IPS-18c (cell line): Measurements from ENCODE around the gene OSTC.
"Not testable (repeated sequence)": the region's sequence is repeated elsewhere in the genome, so short reads cannot be mapped to it uniquely, and the experiment has no call there.

Experiments
- H3K4me3 ChIP-seq: 2 replicates; pipeline ENCODE4 v1.7.0; 2013; ENCODE audit warnings: low read depth, mild to moderate bottlenecking, low read length, moderate library complexity; ENCODE audit not compliant: insufficient read depth
- H3K9me3 ChIP-seq: one replicate; pipeline ENCODE4 v1.6.1; 2013; ENCODE audit warnings: mild to moderate bottlenecking, low read length, moderate library complexity; ENCODE audit not compliant: control insufficient read depth, insufficient read depth

OSTC gene

DNA sequence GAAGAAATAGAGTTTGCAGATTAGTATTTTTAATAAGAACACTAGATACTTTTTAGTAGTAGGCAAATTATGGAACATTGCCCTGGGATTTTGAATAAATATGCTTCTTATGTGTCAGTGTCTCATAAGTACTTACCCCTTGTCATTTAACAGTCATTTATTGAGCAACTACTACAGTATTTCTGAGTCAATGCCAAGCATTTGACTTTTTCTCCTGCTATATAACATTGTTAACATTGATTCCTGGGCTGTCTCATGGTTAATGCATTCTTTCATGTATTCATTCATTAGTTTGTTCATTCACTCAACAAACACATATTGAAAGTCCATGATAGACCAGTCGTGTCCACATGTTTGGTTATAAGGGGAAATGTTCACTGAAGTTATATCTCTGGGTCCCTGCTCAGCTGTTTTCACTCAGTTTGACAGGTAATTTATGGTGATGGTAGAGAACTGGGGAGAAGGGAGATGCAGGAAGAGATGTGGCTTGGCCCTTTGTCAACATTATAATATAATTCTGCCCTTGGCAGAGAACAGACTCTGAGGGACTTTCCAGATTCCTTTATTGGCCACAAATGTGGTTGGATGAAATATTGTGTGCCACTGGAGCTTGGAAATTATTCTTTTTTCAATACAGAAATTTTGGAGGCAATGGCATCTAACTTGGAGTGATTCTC lies 49.8 kb downstream of the OSTC start:
- H3K9me3 ChIP-seq, result no peaks in the 10 kb centered on the region
- no peak overlapping the region for H3K4me3 ChIP-seq

DNA sequence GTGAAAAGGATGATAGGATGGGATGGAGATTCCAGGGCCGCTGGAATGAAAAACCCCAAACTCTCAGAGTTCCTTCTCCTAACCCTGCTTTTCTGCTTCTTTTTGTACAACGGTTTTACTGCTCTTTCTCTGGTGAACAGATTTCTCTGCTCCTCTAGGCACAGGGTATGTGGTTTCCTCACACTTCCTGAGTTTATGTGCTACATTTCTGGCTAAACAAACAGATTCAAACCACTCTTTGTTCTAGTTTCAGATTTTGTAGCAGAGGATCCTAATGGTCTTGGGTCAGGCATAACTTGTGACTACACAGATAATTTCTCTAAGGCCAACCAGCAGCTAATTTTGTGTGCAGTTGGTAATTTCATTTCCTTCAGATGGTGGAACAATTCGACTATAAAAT lies 52.6 kb downstream of the OSTC start:
- Histone ChIP-seq H3K4me3 (no peak overlapping the region), H3K9me3 (no peaks in the 10 kb centered on the region)

DNA sequence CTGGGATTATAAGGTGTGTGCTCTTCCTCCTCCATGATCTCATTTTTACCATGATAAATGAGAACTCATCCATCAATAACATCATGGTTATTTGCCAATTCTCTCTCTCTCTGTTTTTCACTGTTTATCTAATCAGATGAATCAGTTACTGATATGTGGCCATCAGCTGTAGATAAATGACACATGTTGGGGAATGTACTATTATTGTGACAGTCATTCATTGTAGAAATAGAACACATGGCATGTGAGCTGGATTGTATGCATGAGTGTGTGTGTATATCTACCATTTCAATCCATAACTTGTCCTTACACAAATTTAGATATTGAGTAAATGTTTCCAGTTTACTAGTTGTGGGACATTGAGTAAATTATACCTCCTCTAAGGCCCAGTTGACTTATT lies 53.0 kb downstream of the OSTC start:
- no peaks in the 10 kb centered on the region for H3K9me3 ChIP-seq
- no peak overlapping the region for H3K4me3 ChIP-seq

DNA sequence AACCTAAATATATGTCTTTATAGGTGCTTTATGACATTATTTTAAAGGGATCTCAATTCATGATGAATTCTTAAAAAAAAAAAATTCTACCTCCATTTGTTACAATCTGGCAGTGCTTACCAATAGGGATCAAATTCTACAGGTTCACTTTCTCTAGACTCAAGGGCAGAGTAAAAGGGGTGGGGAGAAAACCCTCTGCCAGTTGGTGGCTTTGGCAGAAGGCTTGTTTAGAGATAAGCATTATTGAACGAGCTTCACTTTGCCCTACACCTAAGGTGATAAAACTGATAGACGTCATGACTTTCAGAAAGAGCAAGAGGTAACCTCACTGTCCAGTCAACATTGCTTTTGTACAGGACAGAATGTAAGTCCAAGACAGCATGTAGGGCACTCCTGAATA lies 53.6 kb downstream of the OSTC start:
- no peak overlapping the region for H3K4me3 ChIP-seq
- no peaks in the 10 kb centered on the region for H3K9me3 ChIP-seq

DNA sequence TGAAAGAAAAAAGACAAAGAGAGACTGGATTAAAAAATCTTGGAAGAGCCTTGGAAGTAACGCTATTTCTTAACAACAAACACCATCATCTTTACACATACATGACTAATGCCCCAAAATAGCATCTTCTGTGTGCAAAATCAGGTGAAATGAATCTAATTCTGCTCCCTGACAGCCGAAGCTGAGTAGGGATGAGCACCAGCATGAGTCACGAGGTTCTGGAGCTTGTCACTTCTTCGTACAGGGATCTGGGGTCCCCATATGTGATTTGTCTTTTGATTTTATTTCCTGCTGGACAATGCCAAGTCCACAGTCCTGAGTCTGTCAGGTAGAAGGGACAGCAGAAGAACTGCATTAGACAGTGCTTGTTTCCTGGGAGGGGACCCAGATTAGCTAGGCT lies 55.9 kb downstream of the OSTC start:
- peaks cover 2% of the 10 kb centered on the region for H3K9me3 ChIP-seq
- no peak overlapping the region for H3K4me3 ChIP-seq

DNA sequence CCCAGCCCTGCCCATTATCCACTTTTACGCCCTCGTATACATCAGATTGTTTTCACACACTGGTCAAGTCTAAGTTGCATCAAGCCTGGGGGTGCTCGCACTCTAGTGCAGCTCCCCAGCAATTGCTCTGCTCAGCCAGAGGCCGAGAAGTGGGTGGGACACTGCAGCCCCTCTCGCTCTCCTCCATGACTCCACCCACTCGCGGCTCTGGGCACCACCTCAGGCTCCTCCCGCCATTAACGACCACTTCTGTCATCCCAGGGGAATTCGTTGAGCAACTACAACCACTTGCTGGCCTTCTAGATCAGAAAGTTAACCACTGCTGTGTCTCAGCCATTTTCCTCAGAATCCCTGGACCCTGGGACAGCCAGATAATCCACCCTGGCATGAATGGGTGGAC lies 58.8 kb downstream of the OSTC start:
- H3K9me3 ChIP-seq, result peaks cover 2% of the 10 kb centered on the region
- H3K4me3 ChIP-seq, result no peak overlapping the region

DNA sequence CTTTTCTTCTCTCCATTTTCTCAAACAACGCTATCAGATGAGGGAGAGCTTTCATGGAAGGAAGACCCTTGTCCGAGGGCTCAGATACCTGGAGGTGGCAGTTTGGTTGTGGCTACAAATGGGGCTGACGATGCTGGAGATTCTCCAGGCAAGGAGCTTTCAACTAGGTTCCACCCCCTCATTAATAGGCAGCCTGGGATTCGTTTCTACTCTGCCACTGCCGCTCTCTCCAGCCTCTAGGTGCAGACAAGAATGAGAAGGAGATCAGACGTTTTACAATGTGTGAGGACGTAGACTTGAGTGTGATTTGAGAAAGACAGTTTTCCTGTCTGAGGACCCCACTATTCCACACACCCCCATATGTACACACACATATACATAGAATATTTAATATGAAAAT lies 59.3 kb downstream of the OSTC start:
- Histone ChIP-seq H3K4me3 (no peak overlapping the region), H3K9me3 (peaks cover 2% of the 10 kb centered on the region)

DNA sequence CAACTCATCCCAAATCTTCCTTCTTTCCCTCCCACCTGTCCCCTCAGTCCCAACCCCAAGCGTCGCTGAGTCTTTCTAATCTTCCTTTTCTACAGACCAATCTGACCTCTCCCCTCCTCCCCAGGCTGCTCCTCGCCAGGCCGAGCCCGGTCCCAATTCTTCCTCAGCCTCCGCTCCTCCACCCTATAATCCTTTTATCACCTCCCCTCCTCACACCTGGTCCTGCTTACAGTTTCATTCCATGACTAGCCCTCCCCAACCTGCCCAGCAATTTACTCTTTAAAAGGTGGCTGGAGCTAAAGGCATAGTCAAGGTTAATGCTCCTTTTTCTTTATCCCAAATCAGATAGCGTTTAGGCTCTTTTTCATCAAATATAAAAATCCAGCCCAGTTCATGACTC lies 60.2 kb downstream of the OSTC start:
- H3K9me3 ChIP-seq, H3K4me3 ChIP-seq: not testable (repeated sequence)

DNA sequence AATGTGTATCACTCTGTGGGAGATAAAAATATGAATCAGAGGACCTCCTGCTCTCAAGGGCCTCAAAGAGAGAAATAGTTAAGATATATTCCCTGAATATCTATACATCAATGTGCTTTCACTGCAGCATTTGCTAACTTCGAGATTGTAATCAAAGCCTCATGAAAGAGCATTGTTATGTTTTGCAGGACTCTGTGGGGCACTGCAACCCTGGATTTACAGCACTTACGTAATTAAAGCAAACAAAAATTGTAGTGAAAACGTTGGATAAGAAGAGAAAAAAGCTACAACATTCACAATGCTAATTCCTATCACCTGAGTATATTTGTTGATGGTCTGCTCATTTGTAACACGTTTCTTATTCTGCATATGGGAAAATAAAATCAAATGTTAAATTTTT lies 64.5 kb downstream of the OSTC start:
- Histone ChIP-seq H3K9me3 (no peaks in the 10 kb centered on the region), H3K4me3 (peak overlapping the region; percentile 9; the same call in 1 of the 2 replicates)

DNA sequence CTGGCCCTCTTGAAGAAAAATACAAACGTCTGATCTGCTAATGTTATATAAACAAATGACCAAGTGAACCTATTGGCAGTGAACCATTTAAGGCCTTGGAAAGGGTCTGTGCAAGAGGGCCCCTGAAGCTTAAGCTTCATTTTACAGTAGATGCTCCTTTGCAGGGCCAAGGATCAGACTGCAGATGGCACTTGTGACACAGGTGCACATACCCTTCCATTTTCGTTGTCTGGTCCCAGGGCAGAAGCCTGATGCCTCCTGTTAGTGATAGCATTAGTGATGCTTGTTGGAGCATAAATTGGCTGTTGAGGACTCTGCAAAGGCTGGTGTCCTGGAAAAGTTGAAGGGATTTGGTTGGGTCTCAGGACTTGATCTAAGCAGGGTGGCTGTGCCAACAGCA lies 65.9 kb downstream of the OSTC start:
- no peaks in the 10 kb centered on the region for H3K9me3 ChIP-seq
- H3K4me3 ChIP-seq, result no peak overlapping the region

DNA sequence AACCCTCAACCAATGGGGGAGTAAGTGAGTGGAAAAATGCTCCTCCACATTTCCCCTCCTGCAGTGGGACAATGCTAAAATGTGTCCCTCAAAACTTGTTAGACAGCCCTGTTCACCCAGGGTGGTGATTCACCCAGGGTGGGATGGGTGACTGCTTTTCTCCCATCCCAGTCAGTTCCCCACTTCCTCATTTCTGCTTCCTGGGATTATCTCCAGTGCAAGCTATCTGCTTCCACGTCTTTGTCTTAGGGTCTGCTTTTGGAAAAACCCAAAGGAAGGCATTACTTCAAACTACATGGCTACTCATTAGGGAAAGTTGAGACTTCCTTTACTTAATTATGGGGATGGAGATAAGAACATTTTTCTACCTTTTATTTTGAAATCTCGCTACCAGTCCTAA lies 67.0 kb downstream of the OSTC start:
- no peak overlapping the region for H3K4me3 ChIP-seq
- H3K9me3 ChIP-seq, result no peaks in the 10 kb centered on the region
